Chondrocyte (in vitro differentiated cells): ENCODE results near the gene ZNF701. TPM values are rescaled to one million over a fixed set of nuclear protein-coding genes. Genes with fewer than 3 reads are reported as not detected.
"Not testable (repeated sequence)": the region's sequence is repeated elsewhere in the genome, so short reads cannot be mapped to it uniquely, and the experiment has no call there.

Experiments
- DNase-seq: peaks from one replicate; pipeline ENCODE4 v3.0.0; 2021; ENCODE audit warnings: mixed read lengths, low spot score
- H3K27ac Mint-ChIP-seq: one replicate; pipeline ENCODE4 v1.8.0; 2021; ENCODE audit warnings: mild to moderate bottlenecking, moderate library complexity, mixed read lengths; ENCODE audit not compliant: unreplicated experiment
- H3K27me3 Mint-ChIP-seq: 2 replicates; pipeline ENCODE4 v1.8.0; 2021; ENCODE audit warnings: low read depth, mixed read lengths
- H3K36me3 Mint-ChIP-seq: 2 replicates; pipeline ENCODE4 v1.8.0; 2021; ENCODE audit warnings: low read depth, mixed read lengths
- H3K4me1 Mint-ChIP-seq: 2 replicates; pipeline ENCODE4 v1.8.0; 2021; ENCODE audit warnings: low read depth, mild to moderate bottlenecking, mixed read lengths
- H3K4me3 Mint-ChIP-seq: one replicate; pipeline ENCODE4 v1.8.0; 2021; ENCODE audit warnings: mild to moderate bottlenecking, moderate library complexity, mixed read lengths; ENCODE audit not compliant: unreplicated experiment
- H3K9me3 Mint-ChIP-seq: 2 replicates; pipeline ENCODE4 v1.8.0; 2021; ENCODE audit warnings: low read depth, mixed read lengths
- CTCF ChIP-seq: fragments of 200-600 bp; sonication (generic); IDR thresholded peaks from 2 replicates; pipeline ENCODE4 v1.5.0; 2021; ENCODE audit warnings: antibody characterized with exemption, mild to moderate bottlenecking, moderate library complexity
- total RNA-seq: library from RNA; stranded (reverse); gene quantifications from 3 replicates; pipeline ENCODE4 v1.2.1, GENCODE V29; 2021

Gene ZNF701
- total RNA-seq, 1 donor from 2014 or later: 11.3 TPM

- Mint-ChIP-seq H3K4me1 (no peaks in the 10 kb centered on the region), H3K4me3 (no peak overlapping the region), H3K27ac (no peak overlapping the region), H3K27me3 (no peaks in the 10 kb centered on the region), H3K36me3 (peaks cover 21% of the 10 kb centered on the region), H3K9me3 (peaks cover 2% of the 10 kb centered on the region)
- TF ChIP-seq CTCF: peak; percentile 12
- no peak for DNase-seq
Observed at GRCh38 chr19:52590728-52591127, 20.6 kb downstream of the ZNF701 start.

- DNase-seq: no peak
- no peaks in the 10 kb centered on the region for H3K4me1 Mint-ChIP-seq
- TF ChIP-seq CTCF: no peak
- no peak overlapping the region for H3K4me3 Mint-ChIP-seq
- peaks cover 17% of the 10 kb centered on the region for H3K9me3 Mint-ChIP-seq
- no peaks in the 10 kb centered on the region for H3K27me3 Mint-ChIP-seq
- no peak overlapping the region for H3K27ac Mint-ChIP-seq
- peaks cover 34% of the 10 kb centered on the region for H3K36me3 Mint-ChIP-seq
Observed at GRCh38 chr19:52592301-52592700, 22.2 kb downstream of the ZNF701 start.

- H3K4me3 Mint-ChIP-seq, H3K27me3 Mint-ChIP-seq, DNase-seq, H3K4me1 Mint-ChIP-seq, H3K27ac Mint-ChIP-seq: not testable (repeated sequence)
- Mint-ChIP-seq H3K9me3 (peaks cover 17% of the 10 kb centered on the region), H3K36me3 (peaks cover 35% of the 10 kb centered on the region)
Observed at GRCh38 chr19:52593441-52593840, 23.4 kb downstream of the ZNF701 start.

- no peaks in the 10 kb centered on the region for H3K27me3 Mint-ChIP-seq
- DNase-seq: no peak
- peaks cover 24% of the 10 kb centered on the region for H3K36me3 Mint-ChIP-seq
- H3K9me3 Mint-ChIP-seq: peaks cover 17% of the 10 kb centered on the region
- H3K4me1 Mint-ChIP-seq: peaks cover 21% of the 10 kb centered on the region
- no peak for TF ChIP-seq CTCF
- H3K4me3 Mint-ChIP-seq: no peak overlapping the region
- no peak overlapping the region for H3K27ac Mint-ChIP-seq
Observed at GRCh38 chr19:52599241-52599640, 29.2 kb downstream of the ZNF701 start.

- H3K4me1 Mint-ChIP-seq: peaks cover 21% of the 10 kb centered on the region
- no peaks in the 10 kb centered on the region for H3K27me3 Mint-ChIP-seq
- no peak for TF ChIP-seq CTCF
- peaks cover 15% of the 10 kb centered on the region for H3K9me3 Mint-ChIP-seq
- no peak for DNase-seq
- peak overlapping the region; percentile 86 for H3K27ac Mint-ChIP-seq
- peaks cover 20% of the 10 kb centered on the region for H3K36me3 Mint-ChIP-seq
- H3K4me3 Mint-ChIP-seq: peak overlapping the region; percentile 78
Observed at GRCh38 chr19:52600639-52601024, 30.5 kb downstream of the ZNF701 start.
